ENCODE results near the gene FGD3.

The FGD3 gene

DNA sequence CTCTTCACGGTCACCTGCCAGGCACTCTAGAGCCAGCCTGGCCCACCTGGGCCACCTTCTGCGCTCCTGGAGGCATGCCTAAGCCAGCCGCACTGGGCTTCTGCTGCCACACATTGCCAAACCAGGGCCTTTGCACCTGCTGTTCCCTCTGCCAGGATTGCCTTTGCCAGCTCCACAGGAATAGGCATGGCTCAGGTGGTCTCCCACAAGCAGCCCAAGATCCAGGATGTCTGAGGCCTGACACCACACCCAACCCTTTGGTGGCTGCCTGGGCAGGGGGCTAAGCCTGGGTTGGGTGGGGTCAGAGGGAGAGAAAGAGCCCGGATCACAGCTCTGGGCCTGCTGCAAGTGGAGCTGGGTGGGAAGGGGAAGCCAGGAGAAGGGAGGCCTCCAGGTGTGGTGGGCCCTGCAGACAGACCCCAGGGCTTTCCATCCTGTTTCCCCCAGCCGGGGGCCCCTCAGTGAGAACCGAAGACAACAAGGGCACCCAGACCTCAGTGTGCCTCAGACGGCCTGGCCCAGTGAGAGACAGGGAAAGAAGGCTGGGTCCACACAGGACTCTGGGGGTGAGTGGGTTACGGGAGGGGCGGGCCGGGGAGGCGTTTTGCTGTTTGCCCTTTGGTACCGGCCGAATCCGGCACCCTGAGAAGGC lies 110.5 kb downstream of the FGD3 start:
- DNase-seq = no peak

DNA sequence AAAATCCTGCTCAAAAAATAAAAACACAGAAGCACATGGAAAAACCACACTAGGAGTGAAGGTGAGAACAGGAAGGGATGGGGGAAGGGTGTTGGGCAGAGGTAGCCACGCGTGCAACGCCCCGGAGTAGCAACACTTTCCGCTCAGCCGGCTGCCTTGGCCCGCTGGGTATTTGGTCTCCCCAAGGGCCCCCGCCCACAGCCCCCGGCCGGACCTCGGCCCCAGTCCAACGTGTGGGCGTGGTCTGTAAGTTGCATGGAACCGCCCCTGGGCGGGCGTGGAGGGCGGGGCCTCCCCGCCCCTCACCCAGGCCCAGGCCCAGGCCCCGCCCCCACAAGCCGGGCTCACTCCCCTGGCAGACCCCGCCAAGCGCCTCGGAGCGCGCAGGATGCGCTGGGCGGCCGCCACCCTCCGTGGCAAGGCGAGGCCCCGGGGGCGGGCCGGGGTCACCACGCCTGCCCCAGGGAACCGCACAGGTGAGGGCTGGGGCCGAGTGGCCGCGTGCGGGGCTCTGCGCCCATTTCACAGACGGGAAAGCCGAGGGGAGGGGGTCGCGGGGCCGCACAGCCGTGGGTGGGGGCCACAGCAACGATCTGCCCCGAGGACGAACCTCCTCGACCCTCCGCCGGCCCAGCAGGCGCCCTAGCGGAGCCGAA lies 111.2 kb downstream of the FGD3 start, which contains the start of gene SUSD3:
Gene SUSD3 (plus strand): TSS at position 347 of the 656 bp plus-strand sequence. CDS start 42 bp downstream, at position 389.
- DNase-seq = peak; percentile 55

DNA sequence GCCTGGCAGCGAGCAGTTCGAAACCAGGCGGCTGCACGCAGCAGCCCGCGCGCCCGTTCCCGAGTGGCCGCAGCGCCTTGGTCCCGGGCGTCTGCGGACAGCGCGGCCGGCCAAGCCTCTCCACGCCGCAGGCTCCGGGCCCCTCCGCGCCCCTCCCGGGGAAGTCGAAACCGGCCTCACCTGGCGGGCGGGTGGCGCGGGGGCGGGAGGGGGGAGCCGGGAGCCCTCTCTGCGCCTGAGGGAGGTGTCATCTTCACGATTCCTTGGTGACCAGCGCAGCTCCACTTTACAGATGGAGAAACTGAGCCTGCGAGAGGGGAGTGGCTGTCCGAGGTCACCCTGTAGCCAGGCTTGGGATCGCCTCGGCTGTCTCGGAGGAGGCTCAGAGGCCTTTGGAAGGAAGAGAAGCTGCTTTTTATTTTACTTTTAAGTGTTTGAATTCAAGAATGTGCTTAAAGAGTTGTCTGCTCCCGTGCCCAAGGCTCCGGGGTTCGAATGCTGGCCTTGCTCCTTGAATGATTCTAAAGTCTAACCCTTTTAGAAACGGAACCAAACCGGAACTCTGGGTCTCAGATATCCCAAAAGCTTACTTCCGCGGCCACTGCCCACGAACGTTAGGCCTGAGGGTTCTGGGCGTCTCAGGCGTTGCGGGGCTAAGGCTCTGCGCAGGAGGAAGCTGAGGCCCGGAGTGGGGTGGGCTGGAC lies 111.8 kb downstream of the FGD3 start:
- DNase-seq = no peak

DNA sequence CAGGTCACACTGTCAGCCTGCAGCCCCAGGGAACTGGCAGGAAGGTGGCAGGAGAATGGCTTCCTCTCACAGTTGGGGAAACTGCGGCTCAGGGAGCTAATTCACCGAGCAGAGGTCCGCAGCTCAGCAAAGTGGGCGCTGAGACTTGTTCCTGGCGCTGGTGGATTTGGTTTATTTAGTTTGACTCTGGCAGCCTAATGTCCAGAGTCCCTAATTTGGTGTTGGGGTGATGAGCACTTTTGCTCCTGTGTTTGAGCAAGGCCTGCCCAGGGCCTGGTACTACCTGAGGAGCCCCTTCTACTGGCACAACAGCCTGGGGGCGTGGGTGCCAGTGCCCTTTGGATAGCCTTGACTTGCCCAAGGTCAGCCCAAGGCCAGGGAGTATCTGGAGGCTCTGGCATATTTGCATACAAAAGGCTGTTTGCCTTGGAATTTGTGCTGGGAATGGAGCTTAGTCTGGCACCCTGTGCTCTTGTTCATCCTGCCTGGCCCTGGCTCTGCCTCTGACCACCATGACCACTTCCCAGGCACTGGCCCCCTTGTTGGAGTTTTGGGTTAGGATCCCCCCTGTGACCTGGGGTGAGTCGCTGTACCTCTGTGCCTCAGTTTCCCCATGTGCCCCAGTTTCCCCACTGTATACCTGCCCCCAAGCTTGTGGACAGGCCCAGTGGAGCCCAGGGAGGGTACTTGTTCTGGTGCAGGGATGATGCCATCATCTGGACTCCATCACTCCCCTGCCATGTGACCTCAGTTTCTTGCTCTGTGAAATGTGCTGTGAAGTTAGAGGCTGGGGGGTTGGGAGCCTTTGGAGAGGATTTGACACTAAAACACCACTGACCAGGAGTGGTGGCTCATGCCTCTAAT lies 112.6 kb downstream of the FGD3 start:
- no peak for DNase-seq

DNA sequence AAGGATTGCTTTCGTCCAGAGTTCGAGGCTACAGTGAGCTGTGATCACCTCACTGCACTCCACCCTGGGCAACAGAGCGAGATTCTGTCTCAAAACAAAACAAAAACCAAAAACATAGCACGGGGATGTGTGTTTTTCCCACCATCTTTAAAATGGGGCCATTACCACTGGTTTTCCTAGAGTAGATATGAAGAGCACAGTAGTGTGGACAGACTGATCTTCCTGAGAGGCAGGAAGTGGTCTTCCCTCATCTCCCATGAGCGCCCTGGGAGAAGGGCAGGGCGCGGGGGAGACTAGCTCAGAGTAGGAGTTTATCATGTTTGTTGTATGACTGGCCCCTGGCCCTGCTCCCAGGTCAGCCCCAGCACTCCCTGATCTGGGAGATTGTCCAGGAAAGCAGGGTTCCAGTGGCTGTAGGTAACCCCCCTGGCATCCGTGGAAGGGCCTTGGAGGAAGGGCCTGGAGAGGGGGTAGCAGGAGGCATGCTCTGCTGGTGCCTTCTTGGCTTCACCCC lies 113.5 kb downstream of the FGD3 start:
- no peak for DNase-seq

DNA sequence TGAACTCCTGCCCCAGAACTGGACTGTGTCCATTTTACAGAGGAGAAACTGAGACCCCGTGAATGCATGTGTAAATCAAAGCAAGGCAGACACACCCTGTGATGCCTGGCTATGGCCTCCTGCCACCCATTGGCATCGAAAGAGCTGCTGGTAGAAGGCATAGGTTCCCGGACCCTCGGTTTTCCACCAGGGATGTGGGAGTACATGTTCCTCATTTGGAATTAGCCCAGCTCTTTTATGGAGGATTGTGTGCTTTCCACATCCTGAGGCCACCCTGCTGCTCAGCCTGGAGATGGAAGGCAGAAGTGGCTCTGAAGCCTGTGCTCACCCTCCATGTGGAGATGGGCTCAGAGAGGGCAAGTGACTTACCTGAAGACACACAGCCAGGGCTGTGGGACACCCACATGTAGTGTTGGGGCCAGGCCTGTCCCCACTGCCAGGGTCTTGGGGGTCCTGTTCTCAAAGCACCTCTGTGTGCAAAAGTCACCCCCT lies 114.0 kb downstream of the FGD3 start:
- no peak for DNase-seq

DNA sequence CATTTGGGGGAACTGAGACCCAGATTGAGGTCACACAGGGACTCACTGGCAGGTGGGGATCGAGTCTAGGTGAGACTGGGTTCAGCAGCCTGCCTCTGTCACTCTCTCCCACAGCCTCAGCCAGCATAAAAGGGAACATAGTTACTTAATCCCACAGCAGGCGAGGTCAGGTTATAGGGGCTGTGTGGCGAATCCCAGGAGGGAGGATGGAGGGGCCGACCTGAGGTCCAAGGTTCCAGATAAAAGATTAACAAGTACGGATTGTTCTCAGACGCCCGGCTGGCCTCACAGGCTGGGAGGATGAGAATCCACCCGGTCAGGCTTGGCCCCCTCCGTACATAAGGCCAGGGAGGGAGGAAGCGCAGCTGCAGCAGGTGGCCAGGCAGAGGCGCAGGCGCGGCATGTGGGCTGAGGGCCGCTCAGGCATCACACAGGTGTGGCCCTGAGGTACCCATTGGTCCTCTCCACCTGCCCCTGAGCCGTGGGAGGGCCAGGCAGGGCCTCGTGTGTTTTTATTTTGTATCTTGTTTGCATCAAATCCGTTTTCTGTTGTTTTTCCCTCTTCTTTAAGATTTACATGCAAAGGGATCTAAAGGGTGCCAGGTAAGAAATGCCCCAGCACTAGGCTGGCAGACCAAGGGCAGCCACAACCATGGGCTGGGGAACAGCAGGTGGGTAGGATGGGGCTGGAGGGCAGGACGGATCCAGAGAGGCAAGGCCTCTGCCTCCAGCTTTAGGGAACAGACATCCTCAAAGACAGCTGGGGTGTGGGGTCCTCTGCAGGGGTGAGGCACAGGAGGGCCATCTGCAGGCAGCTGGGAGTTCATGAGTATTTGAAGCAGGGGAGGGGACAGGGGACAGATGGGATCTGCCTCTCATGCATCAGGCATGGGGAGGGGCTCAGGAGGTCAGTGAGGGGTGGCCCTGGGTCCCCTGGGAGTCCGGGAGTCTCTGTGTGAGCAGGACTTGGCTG lies 114.8 kb downstream of the FGD3 start:
- DNase-seq = no peak

DNA sequence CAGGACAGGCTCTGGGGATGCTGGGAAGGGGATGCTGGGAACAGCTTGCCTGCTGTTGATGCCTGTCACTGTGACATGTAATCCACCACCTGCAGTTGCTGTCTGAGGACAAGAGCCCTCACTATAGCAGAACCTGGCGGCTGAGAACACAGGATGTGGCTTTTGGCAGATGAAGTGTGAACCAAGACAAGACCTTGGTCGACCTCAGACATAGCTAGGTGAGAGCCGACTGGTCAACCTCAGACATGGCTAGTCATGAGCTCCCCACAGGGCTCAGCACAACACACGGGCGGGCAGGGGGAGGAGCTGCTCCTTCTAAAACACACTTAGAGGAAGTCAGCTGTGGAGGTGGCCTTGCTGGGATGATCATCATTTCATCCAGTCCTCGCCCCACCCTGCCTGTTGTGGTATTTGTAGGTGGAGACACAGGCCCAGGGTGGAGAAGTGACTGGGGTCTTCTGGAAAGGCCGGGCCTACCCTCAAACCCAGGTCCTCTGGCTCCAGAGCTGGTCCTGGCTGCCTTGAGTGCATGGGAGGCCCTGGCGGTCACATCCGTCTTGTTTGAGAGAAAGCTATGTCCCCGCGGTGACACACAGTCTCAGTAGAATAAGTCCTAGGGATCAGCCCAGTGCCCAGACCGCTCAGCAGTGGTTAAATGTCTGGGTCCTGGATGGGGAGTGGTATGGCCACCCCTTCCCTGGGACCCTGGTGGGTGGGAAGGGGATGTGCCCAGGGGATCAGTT lies 117.2 kb downstream of the FGD3 start:
- DNase-seq = peak; percentile 75

DNA sequence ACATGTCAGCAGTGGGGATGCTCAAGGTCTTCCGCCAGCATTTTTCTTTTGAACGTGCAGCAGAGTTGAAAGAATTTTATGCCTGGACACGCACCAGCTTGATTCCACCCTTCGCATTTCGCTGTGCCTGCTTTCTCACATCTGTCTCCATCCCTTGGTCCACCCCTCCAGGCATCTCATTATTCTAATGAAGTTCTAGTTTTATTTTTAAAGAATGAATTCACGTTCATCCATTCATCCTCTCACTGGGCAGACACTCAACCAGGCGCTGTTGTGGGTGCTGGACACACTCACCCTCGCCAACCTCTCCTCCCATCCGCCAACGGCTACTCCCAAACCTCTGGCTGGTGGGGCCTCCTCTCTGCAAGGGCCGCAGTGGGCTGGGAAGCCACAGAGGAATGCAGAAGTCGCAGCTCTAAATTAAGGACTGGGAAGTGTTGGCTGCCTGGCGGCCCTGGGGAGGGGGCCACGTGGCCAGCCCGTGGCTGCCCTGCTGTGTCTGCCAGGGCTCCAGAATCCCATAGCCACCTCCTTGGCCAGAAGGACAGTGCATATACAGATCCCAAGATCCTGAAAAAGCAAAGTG lies 117.9 kb downstream of the FGD3 start:
- no peak for DNase-seq

DNA sequence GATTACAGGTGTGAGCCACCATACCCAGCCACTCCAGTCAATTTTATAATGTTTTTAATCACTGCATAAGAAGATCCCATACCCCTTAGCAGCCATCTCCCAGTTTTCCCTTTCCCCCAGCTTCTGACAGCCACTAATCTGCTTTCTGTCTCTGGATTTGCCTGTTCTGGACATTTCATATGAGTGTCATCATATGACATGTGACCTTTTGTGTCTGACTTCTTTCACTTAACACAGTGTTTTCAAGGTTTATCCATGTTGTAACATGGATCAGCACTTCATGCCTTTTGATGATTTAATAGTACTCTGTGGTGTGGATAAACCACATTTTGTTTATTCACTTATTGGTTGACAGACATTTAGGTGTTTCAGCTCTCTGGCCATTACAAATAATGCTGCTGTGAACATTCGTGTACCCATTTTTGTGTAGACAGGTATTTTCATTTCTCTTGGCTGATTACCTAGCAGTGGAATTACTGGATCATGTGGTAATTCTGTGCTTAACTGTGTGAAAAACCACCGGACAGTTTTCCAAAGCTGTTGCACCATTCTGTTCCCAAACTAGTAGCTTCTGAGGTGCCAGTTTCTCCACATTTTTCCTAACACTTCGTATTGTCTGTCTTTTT lies 119.8 kb downstream of the FGD3 start:
- DNase-seq = no peak

DNA sequence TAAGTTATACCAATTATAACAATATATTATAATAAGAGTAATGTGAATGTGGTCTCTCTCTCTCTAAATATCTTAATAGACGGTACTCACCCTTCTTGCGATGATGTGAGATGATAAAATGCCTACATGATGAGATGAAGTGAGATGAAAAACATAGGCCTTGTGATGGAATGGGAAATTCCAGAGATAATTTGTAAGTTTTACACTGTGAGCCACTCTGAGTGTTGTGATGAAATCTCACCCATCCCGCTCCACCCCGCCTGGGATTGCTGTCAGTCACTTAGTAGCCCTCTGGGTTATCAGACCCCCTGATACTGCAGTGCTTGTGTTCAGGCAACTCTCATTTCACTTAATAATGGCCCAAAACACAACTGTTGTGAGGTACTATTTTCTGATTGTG lies 121.6 kb downstream of the FGD3 start:
- DNase-seq = no peak

DNA sequence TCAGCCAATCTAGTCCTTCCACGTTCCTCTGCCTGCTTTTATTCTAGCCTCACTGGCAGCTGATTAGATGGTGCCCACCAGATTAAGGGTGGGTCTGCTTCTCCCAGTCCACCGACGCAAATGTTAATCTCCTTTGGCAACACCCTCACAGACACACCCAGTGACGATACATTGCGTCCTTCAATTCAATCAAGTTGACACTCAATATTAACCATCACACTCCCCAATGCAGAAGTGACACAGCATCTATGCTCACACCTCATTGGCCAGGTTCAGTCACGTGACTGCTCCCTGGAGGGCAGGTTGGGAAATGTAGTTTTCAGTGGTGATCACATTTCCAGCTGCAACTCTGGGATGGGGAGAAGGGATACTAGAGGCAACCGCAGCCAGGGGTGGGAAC lies 124.1 kb downstream of the FGD3 start:
- DNase-seq = no peak

DNA sequence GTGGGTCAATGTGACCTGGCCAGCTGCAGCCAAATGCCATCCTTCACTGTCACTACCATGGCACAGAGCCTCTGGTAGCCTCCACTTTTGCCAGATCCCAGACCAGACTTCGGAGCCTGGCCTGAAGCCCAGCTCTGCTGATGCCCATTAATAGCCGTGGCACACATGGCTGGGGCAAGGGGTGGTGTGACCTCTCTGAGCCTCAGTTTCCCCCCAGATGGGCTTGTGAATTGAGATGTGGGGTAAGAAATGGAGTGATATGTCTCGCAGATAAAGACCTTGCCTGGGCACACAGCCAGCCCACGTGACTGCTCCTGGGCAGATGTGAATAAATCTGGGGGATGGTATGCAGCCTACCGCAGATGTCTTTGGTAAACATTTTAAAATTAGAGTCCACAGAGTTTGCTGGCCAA lies 125.1 kb downstream of the FGD3 start:
- DNase-seq = no peak

DNA sequence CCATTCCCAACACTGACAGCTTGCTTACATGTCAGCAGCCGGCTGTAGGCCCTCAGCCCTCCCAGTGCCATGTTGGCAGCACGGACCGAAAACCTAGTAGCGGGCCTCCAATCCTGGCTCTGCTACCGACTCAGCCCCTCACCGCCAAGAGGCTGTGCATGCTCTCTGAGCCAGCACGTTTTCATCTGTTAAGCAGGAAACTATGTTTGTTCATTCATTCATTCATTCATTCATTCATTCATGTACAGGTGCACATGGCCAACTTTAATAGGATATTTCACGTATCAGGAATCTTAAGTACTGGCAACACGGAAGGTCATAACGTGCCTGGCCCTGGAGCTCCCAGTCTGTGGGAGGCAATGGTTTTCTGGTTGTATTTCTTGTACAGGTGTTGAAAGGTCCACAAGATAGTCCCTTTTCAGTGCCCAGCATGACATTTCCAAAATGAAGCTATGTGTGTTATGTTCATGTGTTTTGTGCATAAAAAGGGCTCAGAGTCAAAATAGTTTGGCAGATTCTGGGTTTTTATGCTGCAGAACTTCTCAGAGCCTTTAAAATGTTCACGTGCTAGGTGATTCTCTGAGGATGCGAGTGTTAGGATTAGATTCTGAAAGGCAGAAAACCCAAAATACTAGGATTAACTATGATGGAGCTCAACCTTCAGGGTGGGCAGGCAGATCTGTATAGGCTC lies 128.9 kb downstream of the FGD3 start:
- DNase-seq = no peak

DNA sequence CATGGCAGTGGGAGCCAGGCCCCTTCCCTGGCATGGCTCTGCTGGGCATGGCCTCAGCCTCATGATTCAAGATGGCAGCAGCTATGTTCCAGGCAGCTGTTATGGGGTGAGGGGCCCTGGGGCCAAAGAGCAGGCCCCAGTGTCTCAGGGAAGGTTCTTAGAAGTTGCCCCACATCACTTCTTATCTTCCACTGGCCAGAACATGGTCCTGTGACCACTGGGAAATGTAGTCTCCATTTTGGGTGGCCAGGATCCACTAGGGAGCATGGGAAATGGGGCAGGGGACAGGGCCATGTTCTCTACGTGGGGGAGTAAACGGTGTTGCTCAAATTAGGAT lies 129.4 kb downstream of the FGD3 start:
- DNase-seq = no peak

DNA sequence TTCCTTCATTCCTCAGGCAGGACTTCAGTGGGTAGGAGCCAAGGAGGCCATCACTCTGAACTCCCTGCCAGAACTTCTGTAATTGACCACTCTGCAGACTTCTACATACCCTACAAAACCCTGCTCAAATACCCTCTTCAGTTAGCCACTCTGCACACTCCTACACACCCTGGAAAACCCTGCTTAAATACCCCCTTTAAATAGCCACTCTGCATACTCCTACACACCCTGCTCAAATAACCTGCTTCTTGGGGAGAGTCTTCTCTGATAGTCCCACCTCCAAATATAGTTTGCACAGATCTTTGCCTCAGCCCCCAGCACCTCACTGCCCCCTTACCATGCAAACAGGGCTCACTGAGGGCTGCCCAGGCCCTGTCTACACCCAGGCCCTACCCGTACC lies 130.0 kb downstream of the FGD3 start:
- DNase-seq = no peak

DNA sequence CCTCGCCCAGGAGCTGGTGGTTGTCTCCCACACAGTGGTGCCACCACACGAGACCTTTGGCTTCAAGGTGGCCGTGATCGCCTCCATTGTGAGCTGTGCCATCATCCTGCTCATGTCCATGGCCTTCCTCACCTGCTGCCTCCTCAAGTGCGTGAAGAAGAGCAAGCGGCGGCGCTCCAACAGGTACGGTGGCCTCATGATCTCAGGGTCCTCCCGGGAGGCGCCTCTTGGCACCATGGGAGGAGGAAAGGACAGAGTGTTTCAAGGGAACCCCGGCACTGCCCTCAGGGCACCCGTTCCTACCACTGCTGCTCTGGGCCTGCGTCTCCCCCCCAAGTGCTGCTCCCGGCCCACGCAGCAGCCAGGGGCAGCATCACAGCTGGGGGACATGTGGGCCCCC lies 130.5 kb downstream of the FGD3 start:
- DNase-seq = no peak

DNA sequence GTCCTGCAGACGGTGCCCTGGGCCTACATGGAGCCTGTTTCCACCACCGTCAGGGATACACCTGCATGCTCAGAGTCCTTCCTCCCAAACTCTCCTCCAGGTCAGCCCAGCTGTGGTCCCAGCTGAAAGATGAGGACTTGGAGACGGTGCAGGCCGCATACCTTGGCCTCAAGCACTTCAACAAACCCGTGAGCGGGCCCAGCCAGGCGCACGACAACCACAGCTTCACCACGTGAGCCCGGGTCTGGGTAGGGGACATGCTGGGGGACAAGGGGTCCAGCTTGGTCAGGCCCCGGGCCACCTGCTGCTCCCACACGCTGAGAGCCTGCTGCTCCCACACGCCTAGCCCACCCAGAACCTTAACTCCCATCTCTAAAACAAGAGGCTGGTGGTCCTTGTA lies 132.0 kb downstream of the FGD3 start:
- no peak for DNase-seq

DNA sequence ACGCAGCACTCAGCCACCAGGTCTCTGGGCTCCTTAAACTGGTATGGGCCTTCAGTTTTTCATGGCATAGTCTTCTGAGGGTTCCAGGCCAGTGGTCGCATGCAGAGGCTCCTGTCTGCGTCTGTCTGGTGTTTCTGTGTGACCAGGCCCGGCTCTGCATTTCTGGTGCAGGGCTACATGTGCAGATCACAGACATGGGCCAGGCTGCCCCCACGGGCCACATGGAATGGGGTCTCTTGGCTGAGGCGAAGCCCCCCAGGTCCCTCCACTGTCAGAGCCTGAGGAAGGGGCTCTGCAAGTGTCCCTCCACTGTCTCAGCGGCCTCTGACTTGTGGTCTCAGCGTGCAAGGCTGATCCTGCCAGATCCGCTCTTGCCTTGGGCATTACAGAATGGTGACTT lies 133.1 kb downstream of the FGD3 start:
- no peak for DNase-seq
